ENCODE measurements around the gene SLFN12L.

The SLFN12L gene

GRCh38 chr17:35432176-35433074, 105.1 kb downstream of the SLFN12L start, which contains the start of gene SLFN12:
Gene SLFN12, minus strand, starts transcription at chr17:35432500. Its CDS starts 9,472 bp downstream, at chr17:35423028.
- DNase-seq: peak in 7 of 56 donors; percentile 7 to 29 (median 22)

GRCh38 chr17:35429702-35430101, 107.8 kb downstream of the SLFN12L start:
- DNase-seq: no peak

GRCh38 chr17:35428229-35428628, 109.2 kb downstream of the SLFN12L start:
- no peak for DNase-seq

DNA sequence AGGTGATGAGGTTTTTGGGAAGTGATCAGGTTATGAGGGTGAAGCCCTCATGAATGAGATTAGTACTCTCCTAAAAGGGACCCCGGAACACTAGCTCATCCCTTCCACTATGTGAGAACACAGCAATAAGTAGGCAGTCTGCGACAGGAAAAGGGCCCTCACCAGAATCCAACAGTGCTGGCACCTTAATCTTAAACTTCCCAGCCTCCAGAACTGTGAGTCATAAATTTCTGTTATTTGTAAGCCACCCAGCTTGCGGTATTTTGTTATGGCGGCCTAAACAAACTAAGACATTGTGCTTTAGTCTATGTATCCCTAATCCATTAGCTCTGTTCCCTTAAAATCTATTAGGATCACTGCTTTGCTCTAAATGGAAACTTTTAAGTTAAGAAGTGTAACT, 113.7 kb downstream of the SLFN12L start:
- DNase-seq: no peak
